ENCODE data around the gene PSMD13. TPM values are rescaled to one million over a fixed set of nuclear protein-coding genes. Genes with fewer than 3 reads are reported as not detected.
"Not testable (repeated sequence)": the region's sequence is repeated elsewhere in the genome, so short reads cannot be mapped to it uniquely, and the experiment has no call there.

PSMD13 gene
- total RNA-seq, 1 experiment from 2014 or later: 350 TPM

DNA sequence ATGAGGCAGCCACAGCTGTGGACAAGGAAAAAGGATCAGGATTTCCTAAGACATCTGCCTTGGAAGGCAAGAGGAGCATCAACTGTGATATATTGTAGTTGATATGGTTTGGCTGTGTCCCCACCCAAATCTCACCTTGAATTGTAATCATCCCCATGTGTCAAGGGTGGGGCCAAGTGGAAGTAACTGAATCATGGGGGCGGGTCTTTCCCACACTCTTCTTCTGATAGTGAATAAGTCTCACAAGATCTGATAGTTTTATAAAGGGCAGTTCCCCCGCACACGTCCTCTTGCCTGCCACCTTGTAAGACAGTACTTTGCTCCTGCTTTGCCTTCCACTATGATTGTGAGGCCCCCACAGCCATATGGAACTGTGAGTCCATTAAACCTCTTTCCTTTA, 19.1 kb upstream of the PSMD13 start:
- DNase-seq (ENCODE audit: low read depth): no peak

DNA sequence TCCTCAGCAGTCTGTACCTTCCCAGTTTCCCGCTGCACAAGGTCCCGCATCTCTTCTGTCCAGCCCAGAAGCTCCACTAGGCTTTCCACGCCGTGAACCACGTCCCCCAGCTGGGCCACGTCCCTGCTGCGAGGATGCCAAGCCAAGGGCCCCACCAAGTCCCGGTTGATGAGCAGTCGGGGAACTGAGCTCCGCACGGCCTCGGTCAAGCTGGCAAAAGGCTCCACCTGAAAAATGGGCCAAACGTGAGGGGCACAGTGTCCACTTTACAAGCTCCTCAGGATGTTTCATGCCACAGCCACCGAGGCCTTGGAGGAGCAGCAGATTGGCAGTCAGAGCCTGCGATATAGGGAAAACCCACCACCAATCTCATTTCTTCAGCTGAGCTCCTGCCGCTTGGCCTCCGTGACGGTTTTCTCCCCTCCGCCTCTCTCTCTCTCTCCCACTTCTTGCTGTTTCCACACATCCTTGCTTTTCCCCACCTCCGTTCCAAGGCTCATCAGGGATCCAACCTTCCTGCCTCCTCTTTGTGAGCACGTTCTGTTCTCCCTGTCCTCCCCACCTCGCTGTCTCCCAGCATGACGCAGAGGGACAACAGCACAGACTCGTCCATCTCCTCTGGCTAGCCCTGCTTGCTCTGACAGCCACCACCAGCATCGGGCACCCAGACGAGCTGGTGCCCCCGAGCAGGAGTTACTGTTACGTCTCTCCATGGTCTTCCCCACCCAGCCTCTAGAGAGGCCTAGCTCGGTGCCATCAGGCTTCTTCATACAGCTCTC, 17.8 kb upstream of the PSMD13 start:
- no peak for DNase-seq (ENCODE audit: low read depth)

DNA sequence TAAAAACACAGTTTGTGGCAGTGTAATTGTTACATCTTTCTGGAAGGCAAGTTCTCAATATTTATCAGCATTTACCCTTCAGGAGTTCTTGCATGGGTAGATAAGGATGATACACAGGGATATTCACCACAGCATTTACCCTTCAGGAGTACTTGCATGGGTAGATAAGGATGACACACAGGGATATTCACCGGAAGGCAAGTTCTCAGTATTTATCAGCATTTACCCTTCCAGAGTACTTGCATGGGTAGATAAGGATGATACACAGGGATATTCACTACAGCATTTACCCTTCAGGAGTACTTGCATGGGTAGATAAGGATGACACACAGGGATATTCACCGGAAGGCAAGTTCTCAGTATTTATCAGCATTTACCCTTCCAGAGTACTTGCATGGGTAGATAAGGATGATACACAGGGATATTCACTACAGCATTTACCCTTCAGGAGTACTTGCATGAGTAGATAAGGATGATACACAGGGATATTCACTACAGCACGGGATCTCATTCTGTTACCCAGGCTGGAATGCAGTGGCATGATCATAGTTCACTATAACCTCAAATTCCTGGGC, 16.0 kb upstream of the PSMD13 start:
- DNase-seq (ENCODE audit: low read depth): not testable (repeated sequence)

DNA sequence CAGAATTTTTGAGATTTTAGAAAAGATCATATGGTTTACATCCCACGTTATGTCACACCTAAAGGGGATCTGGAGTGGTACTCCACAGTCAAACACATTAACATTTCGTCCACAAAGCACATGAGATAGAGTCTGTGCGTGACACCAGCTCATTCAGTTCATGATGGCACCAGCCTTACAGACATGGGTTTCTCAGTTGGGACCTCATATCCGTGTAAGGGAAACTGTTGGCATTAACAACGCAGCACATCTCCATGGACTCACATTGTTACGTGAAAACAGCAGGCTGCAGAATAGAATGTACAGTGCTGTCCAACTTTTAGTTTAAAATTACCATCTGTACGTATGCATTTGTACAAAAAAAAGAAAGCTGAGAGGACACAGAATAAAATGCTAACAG, 15.2 kb upstream of the PSMD13 start:
- no peak for DNase-seq (ENCODE audit: low read depth)

GRCh38 chr11:221998-222789, 14.6 kb upstream of the PSMD13 start:
- DNase-seq (ENCODE audit: low read depth): no peak

- DNase-seq (ENCODE audit: low read depth): no peak
Measured at GRCh38 chr11:223026-223789, 13.6 kb upstream of the PSMD13 start.

DNA sequence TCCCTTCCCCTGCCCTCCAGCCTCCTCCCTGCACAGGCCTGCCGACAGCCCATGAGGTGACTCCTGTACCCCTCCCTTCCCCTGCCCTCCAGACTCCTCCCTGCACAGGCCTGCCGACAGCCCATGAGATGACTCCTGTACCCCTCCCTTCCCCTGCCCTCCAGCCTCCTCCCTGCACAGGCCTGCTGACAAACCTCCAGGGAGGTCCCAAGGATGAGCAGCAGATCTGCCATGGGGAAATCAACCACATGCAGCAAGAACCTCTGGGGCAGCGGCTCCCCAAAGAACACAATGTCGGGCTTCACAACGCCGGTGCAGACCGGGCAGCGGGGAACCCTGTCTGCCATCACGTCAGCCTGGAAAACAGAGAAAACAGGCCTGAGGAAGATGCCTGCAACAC, 12.9 kb upstream of the PSMD13 start:
- no peak for DNase-seq (ENCODE audit: low read depth)

- no peak for DNase-seq (ENCODE audit: low read depth)
Measured at GRCh38 chr11:224424-224823, 12.4 kb upstream of the PSMD13 start.

DNA sequence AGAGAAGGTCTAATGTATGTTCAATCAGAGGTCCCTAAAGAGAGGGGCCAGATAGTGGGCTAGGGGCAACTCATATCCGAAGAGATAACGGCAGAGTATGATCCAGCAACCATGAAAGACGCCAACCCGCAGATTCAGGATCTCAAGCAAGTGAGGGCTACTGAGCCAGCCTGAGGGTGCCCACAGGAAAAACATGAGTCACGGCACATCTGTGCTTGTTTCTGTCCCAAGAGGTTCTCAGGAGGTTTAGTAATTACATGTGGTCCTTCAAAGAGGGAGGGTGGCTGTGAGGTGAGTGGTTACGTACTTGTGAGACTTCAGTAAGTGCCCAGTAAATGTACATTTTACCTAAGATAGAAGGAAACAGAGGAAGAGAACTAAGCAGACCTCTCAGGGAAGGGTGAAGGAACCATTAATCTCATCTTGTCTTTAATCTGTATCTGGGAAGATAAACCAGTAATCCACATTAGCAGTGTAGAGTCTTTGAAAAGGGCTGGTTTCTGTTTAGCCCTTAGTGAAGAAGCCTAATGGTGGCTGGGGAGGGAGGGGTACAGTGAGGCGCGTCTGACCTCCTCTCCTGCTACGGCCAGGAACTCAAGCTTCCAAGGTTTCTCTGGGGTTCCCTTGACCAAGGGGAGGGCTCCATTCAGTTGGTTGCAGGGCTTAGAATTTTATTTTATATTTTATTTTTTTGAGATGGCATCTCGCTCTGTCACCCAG, 10.9 kb upstream of the PSMD13 start:
- DNase-seq (ENCODE audit: low read depth): peak; percentile 82

DNA sequence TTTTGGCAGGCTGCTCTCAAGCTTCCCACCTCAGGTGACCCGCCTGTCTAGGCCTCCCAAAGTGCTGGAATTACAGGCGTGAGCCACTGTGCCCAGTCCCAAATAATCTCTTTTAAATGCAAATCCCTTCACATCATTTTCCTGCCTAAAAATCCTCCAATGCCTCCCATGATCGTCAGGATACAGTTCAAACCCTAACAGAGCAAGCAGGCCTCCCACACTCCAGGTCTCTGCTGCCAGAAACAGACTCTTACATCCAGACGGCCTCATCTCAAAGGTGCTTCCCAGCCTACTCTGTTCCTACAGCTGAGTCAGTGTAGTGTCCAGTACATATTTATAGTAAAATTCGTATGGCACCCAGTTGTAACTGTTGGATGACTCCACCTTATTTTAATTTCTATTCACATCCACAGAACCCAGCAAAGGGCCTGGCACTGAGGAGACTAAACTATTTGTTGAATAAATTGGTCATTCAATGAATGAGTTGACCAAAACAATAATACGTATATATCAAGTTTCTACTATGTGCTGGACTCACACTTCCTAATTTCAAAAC, 8.9 kb upstream of the PSMD13 start:
- DNase-seq (ENCODE audit: low read depth): no peak

DNA sequence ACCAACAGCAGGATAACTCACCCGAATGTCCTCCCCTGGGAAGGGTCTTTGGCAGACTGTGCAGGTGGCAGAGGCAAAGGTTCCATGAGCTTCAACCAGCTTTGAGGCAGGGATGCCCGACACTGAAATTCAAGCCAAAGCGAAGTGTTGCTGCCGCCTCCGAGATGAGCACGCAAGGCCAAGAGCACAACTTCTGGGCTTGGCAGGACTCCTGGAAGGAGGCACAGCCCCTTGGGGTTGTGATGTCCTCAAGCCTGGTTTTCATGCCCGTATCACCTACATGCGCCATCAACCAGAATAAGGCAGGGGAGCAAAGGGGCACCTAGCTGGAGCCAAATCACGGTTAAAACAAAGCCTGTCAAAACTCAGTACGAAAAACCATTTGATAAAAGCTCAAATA, 6.3 kb upstream of the PSMD13 start:
- DNase-seq (ENCODE audit: low read depth): no peak

GRCh38 chr11:232783-233565, 3.8 kb upstream of the PSMD13 start:
- DNase-seq (ENCODE audit: low read depth): no peak

- DNase-seq (ENCODE audit: low read depth): no peak
Measured at GRCh38 chr11:235180-235579, 1.6 kb upstream of the PSMD13 start.

DNA sequence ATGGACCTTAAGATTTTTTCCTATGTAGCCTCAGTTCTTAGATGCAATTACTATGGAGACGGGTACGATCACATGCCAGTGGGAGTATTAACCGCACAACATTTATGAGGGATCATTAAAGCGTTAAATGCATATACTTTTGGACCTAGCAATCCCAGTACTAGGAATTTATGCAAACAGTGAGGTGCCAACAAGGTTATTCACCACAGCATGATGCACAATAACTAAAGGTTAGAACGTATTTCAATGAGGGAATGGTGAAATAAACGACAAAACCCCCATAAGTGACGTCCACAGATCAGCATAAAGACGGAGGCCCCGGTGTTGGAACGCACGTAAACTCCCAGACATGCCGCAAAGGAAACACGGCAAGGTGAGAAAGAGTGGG, 1.2 kb upstream of the PSMD13 start:
- DNase-seq (ENCODE audit: low read depth): no peak

DNA sequence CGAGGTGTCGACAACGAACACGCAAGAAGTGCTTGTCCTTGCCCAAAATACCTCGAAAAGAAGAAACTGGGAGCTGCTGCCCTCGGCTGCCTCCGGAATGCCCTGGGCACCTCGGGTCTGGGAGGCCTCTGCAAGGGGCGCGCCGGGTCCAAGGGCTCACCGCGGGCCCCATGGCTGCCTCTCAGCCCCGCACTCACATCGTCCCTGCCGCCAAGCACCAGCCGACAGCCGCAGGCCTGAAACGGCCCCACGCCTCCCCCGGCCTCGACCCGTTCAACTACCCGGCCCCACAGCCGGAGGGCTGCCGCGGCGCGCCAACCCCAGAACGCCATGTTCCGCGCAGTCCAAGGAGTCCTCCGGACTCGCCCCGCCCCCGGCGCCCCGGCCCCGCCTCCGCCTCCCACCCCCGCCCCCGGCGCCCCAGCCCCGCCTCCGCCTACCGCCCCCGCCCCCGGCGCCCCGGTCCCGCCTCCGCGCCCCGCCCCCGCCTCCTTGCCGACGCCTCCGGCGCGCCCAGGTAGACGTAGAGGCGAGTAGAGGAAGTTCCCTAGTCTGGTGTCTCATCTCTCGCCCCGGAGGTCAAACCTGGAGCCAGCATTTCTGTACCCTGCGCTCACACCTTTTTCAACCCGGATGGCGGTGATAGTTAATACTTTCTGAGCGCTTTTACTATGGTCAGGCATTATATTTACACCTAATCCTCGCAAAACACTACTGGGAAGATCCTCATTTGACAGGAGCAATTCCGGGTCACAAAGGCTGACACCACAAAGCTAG, 591 bp upstream of the PSMD13 start, which contains the start of gene SIRT3:
SIRT3 (minus strand) TSS at position 346 of the 777 bp plus-strand sequence; CDS start at position 332, 14 bp downstream.
- DNase-seq (ENCODE audit: low read depth): peak; percentile 87

GRCh38 chr11:238346-238745, 1.6 kb downstream of the PSMD13 start:
- DNase-seq (ENCODE audit: low read depth): not testable (repeated sequence)

GRCh38 chr11:240315-240714, 3.5 kb downstream of the PSMD13 start:
- no peak for DNase-seq (ENCODE audit: low read depth)

DNA sequence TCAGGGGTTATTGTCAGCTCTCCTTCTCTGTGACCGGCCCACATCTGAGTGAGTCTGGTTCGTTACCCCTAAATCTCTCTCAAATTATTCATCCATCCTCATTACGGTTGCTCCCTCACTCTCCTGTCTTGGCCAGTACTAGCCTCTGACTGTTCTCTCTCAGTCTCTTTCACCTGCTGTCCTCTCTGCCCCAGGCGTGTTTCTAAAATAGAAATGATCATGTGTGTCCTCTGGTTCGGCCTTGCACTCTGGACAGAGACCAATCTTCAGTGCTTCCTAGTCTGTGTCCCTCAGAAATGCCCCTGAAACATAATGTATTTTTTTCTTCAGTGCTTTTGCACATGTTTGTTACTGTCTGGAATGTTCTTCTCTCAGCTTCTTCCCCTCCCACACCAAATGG, 4.9 kb downstream of the PSMD13 start:
- no peak for DNase-seq (ENCODE audit: low read depth)

DNA sequence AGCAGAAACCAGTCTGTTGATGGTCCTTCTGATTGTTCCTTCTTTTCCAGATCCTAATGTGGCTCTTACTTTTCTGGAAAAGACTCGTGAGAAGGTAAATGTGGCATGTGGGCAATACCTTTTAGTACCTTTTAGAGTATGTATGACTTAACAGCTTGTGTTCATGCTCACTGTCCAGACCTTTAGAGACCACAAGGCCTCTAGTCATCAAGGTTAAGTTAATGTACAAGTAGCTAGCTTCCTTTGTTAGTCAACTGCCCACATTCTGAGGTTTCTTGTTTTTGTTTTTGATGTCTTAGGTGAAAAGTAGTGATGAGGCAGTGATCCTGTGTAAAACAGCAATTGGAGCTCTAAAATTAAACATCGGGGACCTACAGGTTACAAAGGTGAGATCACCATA, 7.6 kb downstream of the PSMD13 start:
- no peak for DNase-seq (ENCODE audit: low read depth)

All from Daoy (cell line).